ENCODE measurements around the gene FCAMR. TPM values are rescaled to one million over a fixed set of nuclear protein-coding genes. Genes with fewer than 3 reads are reported as not detected.
"Not testable (repeated sequence)": the region's sequence is repeated elsewhere in the genome, so short reads cannot be mapped to it uniquely, and the experiment has no call there.

The FCAMR gene
- total RNA-seq, 1 donor from 2014 or later = not detected

DNA sequence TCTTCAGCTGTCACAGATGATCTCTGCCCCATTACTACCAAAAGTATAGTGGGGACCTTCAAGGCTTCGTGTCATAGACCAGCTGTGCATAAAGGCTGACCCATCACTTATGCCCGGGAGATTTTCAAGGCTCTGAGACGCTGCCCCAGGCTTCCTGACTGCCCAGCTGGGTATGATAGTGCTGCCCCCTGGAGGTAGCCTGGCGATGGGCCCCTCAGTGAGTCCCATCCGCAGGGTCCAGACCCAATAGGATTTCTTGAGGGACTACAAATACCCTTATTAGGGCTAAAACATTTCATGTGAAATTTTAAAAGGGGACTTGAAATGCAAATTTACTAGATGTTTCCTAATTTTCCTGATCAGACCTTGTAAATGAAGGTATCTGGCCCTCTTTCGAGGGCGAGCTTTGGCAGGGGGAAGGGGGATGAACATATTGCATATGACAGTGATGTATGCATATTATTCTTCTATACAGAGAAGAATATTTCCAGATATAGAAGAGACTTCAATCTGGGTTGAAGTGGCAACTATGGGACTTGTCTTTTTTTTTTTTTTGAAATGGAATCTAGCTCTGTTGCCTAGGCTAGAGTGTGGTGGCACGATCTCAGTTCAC, 36.8 kb downstream of the FCAMR start:
- no peak for DNase-seq (ENCODE audit: low spot score)

DNA sequence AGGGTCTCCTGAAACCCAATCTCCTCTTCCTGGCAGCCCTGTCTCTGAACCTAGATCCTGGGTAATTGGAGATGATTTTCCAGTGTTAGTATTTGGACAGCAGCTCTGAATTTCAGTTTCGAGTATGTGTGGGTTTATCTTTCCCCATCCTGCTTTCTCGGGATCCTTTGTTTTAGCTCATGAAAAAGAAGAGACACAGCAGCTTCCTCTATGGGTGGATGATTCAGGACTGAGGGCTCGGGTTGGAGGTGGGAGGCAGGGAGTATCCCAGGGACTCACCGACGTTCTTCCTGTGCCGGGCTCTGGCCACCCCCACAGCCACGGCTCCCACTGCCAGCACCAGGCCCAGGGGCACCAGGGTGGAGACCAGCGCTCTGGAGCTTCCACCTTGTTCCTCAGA, 38.1 kb downstream of the FCAMR start:
- no peak for DNase-seq (ENCODE audit: low spot score)

DNA sequence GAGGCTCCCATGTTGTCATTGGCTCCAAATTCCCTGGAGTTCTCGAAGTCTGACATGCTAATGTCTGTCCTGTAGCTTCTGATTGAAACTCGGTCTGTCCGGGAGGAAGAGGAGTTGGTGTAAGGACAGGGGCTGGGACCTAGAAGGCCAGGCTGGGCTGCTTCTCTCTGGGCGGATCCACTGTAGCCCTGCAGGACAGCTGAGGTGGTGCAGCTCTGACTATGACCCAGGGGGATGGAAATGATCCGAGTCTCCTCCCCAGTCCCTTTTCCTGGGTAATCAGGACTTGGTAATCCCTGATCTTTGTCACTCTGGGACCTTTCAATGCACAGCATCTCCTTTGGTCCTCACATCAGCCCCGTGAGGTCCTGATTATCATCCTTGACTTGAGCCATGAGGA, 38.6 kb downstream of the FCAMR start:
- DNase-seq (ENCODE audit: low spot score) = no peak

DNA sequence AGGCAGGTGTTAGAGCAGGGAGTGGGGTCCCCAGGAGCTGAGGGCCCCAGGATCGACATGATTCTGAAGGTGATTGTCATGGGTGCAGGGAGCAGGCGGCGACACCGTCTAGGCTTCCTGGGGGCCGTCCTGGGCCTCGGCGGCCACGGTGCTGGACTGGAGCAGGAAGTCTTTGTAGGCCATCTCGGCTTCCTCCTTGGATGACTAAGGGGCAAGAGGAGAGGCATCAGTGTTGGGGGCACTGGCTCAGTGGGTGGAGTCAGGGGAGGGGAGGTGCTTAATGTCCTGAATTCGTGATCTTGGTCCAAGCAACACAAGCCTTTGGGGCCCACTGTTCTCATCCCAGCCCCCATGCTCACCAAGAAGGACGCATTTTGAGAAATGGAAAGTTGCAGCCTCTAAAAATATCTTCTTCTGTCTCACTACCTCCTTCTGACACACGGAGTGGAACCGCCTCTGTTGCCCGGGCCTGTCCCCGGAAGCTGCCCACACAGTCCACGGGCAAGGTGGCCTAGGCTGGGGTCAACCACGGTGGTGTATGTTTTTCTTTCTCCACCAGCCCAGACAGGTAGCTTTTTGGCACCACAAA, 40.0 kb downstream of the FCAMR start:
- no peak for DNase-seq (ENCODE audit: low spot score)

DNA sequence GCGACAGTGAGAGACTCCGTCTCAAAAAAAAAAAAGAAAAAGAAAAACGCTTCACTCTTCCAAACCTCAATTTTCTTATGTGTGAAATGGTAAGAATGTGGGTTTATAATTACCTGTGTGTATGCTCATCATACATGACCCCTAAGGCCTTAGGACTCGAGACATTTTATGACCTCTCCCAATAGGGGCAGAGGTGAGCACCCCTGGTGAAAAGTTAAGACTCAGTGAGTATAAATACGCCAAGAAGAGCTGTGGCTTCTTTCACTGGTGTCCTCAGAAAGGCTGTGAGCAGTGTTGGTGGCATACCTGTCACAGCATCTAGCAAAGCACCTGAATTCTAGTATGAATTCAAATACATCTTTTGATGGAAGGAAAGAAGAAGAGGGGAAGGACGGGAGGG, 40.7 kb downstream of the FCAMR start:
- no peak for DNase-seq (ENCODE audit: low spot score)

DNA sequence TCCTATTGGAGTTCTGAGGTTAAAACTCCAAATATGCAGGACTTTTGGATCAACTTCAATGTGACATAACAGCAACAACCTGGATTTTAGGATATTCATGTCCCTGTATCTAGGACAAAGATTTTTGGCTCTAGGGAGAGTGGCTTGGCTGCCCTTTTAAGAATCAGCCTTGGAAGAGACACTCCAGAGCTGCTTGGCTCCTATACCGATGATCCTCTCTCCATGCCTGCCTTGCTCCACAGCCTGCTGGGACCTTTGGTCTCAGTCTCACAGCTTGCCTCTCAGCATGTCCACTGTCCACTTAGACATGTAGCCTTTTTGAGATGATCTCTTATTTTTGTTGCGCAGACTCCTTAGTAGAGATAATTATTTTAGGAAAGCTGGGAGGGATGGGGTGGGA, 44.0 kb downstream of the FCAMR start:
- DNase-seq (ENCODE audit: low spot score) = no peak

DNA sequence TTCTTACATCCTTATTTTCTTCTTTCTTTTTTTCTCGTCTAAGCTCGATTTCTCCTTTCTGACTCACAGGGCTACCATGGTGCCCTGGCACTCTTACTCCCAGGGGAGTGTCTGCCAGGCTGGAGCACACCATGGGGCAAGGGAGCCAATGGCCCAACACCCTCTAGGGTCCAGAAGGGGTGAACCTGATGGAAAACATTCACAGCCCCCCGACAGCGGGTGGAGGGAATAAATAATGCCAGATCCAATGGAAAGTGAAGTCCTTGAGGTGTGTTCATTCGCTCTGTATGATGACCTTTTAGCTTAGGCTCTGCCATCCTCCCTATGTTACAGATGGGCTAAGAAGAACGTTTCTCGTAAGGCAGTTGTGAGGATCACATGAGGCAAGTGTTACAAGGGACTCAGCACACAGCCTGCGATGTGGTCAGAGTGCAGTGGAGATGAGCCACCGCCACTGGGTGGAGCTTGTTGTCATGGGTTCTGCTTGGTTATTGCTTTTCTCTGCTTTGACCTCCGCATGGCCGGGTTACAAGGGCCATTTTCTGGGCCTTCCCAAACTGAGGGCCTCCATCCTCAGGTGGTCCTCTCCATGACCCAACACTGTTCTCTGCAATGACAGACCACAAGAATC, 45.0 kb downstream of the FCAMR start:
- no peak for DNase-seq (ENCODE audit: low spot score)

DNA sequence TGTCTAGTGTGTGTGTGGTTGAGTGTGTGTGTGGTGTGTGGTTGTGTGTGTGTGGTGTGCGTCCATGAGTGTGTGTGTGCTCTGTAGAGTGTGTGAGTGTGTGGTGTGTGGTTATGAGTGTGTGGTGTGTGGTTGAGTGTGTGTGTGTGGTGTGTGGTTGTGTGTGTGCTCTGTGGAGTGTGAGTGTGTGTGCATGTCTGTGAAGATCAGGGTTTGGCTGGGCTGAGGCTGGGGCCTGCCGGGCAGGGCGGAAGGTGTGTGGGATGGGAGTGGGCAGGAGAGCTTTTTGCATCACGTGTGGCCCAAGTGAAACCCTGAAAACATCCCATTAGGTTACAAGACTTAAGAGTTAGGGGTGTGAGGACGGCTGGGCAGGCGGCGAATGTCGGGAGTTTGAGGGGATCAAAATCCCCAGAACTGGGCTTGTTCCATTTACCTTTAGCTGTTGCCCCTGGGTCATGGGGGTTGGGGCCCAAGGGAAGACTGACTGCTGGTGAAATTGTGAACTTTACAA, 45.6 kb downstream of the FCAMR start:
- no peak for DNase-seq (ENCODE audit: low spot score)

DNA sequence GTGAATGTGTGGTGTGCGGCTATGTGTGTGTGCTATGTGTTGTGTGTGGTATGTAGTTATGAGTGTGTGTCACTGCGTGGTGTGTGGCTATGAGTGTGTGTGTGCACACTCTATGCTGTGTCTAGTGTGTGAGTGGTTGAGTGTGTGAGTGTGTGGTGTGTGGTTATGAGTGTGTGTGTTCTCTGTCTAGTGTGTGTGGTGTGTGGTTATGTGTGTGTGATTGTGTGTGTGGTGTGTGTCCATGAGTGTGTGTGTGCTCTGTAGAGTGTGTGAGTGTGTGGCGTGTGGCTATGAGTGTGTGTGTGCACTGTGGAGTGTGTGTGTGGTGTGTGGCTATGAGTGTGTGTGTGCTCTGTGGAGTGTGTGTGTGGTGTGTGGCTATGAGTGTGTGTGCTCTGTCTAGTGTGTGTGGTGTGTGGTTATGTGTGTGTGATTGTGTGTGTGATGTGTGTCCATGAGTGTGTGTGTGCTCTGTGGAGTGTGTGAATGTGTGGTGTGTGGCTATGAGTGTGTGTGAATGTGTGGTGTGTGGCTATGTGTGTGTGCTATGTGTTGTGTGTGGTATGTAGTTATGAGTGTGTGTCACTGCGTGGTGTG, 46.2 kb downstream of the FCAMR start:
- not testable (repeated sequence) for DNase-seq (ENCODE audit: low spot score)

DNA sequence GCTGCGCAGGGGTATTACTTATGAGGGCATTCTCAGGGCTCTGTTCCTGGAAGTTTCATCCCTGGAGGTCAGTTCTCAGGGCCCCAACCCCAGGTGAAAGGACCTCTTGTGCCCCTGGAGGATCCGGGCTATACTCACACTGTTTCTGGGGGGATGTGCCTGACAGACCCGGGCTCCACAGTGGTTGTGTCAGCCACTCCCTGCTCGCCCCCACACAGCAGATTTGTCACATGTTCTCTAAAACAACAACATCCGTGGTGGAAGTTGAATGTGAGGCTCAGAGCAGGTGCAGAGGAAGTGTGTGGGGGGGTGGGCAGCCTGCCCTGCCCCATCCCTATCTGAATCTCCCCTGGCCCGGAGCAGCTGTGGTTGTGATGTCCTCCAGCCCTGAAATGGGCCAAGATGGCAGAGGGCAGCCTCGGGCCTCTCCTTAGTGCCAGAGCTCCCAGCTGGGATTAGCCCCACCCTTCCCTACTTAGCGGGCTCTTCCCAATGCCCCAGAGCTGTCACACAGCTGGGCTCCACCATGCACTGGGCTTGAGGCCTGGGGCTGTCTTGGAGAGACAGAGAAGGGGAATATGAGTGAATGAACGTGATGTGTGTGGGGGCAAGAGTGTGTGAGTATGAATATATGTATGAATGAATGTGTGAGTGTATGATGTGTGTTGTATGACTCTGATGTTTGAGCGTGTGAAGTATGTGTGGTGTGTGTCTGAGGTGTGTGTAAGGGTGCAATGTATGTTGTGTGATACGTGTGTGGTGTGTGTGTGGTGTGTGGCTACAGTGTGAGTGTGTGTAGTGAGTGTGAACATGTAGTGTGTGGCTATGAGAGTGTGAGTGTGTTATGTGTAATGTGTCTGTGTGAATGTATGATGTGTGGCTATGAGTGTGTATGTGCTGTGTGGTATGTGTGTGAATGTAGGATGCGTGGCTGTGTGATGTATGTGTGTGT, 47.0 kb downstream of the FCAMR start:
- DNase-seq (ENCODE audit: low spot score) = no peak

DNA sequence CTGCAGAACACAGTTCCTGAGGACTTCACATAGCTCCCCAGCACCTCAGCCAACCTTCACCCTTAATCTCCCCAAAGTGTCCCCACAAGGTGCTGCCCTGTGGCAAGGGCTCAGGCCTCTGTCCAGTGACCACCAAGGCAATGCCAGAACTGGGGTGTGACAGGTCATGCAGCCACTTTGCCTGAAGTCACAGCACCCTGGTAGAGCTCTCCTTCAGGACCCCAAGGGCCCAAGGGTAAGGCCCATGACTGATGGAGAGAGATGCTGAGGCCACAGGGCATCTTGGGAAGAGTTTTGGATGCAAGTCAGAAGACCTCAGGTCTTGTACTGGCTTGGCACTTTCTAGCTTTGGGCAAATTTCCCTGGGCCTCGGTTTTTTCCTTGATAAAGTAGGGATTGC, 47.7 kb downstream of the FCAMR start:
- DNase-seq (ENCODE audit: low spot score) = no peak

DNA sequence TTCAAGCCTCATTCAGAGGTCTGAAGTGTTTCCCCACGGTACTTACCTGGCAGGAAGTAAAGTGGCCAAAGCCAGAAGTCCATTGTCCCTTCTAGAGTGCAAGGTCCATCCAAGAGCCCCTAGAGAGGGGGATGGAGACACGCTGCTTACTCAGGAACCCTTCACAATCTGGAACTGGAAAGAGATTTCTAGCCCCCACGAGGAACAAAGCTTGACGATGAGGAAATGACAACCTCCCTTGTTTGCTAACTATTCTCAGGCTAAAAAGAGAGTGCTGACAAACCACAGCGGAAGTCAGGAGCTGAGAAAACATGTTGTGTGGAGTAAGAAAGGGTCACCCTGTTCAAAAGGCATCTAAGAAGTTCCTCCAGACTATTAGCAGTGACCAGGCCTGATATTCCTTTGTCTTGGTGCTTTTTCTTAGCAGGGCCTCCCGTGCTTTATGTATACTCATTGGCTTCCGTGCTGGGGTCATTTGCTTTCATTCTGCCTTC, 48.4 kb downstream of the FCAMR start, which contains the start of gene FCMR:
TSS of gene FCMR (minus strand) at position 170 of the 494 bp plus-strand sequence. CDS start at position 83, 87 bp downstream.
- no peak for DNase-seq (ENCODE audit: low spot score)

DNA sequence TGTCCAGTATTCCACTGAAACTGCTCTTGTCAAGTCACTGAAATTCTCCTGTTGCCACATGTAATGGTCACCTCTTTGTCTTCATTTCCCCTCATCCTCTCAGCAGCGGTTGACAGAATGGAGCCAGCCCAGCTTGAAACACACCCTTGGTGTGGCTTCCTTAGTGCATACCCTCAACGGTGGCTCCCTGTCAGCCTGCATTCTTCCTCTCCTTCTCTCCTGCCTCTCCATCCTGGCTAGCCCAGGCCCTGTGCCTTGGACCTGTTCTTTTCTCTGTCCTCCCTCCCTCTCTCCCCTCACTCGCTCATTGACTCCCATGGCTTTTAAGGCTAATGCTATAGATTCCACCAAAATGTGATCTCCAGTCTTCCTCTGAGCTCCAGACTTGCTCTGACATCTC, 52.2 kb downstream of the FCAMR start:
- DNase-seq (ENCODE audit: low spot score) = no peak

DNA sequence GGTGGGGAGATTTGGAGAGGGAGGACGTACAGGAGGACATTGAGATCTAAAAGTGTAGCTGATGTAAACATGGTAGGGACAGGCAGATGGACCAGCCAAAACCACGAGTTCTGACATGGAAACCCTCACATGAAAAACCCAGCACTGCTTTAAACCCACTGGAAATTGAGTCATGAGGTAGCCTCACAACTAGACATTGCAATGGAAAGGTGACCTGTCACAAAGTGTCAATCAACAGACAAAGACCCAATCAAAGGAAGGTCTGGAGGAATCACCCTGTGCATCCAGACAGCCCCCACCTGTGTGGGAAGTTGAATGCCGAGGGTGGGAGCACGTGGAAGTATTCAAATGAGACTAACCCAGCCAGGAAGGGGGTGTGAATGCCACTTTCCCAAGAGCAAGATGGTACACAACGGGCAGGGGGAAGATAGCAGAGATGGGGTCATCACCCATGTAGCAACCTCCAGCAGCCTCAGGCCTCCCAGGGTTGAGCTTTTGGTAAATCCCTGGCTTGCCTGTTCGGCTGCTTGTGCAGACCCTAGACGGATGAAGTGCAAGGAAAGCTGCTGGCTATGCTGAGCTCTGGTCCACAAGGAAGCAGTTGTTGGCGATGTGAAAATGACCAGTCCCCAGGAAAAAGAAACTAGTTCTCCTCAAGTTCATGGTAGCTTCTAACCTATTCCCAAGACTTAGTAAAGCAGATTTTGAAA, 54.1 kb downstream of the FCAMR start:
- DNase-seq (ENCODE audit: low spot score) = no peak

DNA sequence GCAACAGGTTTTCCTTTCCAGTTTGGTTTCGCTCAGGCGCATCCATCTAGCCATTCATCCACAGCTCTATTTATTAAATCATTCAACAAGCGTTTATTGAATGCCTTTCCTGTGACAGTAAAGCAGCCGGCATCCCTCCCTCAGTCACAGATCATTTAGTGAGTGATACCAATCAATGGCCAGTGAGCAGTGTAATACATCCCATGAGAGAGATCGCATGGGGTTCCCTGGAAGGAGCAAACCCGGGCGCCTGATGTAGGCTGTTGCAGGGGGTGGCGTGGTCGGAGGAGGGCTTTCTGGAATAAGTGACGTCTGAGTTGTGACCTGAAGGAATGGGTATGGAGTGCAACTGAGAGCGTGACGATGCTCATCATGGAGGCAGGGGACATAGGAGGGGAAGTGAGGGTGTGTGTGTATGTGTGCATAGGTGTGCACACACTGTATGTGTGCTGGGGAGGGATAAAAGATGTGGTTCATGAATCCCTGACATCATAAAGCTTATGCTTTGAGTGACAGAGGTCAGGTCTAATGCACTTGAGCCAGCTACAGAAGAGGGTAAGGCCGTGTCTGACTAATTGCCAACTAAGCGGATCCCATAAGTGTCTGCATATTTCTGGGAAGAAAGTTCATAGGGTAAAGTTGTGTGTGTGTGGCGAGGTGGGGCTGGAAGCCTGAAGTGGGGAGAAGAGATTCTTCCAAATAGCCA, 55.1 kb downstream of the FCAMR start:
- DNase-seq (ENCODE audit: low spot score) = no peak

DNA sequence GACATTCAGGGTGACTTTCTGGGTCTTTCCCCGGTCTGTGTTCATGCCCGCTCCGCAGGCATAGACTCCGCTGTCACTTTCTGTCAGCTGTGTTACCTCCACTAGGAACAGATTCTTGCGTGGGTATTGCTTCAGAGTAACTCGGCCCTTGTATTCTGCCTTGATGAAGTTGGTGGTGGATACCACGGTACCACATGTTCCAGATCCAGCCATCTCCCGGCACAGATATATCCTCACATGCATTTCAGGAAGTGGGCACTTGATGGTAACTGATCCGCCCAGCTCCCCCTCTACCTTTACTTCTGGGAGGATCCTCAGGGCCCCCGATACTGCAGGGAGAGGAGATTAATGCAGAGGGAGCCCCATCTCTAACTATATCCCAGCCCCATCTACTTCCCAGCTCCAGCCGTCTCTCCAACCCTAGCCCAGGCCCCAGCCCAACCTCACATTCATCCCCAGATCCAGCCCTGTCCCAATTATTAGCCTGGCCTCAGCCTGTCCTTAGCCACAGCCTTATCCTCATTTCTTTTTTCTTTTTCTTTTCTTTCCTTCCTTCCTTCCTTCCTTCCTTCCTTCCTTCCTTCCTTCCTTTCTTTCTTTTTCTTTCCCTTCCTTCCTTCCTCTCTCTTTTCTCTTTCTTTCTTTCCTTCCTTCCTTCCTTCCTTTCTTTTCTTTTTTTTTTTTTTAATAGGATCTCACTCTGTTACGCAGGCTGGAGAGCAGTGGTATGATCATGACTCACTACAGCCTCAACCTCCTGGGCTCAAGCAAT, 56.3 kb downstream of the FCAMR start:
- DNase-seq (ENCODE audit: low spot score) = no peak

DNA sequence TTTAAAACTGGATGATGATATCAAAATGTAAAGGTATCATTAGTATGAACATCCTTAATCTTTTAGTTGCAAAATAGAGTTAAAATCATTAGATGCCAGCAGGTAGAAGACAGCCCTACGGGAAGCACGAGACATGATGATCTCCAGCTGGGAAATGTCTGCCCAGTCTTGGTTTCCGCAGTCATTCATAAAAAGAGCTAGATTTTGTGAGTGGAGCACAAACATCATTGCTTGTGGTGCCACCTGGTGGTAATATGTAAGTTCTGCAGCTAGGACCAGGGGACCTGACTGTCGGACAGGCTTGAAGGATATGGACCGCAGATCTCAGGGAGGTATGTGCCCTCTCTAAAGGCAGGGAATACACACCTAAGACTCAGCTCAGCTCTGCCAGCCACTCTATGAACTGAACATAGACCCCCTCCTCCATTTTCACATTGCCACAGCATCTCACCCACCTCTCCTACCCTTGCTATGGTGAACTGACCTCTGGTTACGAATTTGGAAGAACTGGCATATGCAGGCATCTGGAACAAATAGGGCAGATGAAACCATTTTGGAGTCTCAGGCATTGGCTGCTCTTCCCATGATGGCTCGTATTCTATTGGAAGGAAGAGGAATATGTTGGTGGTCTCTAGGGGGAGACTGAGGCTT, 57.7 kb downstream of the FCAMR start:
- DNase-seq (ENCODE audit: low spot score) = no peak

DNA sequence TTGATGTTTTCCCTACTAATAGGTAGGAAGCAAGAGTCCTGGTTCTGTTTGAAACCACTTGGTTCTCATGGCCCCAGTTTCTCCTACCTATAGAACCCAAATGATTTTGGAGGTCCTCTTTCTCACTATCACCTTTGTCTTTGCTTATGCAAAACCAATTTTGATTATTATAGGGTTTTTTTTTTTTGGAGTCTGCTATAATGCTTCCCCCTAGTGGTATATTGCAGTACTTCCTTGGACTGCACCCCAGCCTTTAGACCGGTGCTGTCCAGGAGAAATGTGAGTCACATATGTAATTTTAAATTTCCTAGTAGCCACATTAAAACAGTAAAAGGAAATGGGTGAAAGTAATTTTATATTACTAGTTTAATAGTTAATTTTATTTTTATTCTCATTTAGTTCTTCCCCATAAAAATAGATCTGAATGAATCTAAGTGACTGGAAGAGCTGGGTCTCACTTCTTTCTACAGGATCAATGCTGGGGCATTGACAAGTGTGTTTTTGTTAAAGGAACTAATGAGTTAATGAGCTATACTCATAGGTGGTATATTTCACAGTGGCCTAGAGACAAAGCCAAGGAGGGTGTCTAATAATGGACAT, 59.1 kb downstream of the FCAMR start:
- no peak for DNase-seq (ENCODE audit: low spot score)
